Measurements from ENCODE around the gene ARMC9. TPM values are rescaled to one million over a fixed set of nuclear protein-coding genes. Genes with fewer than 3 reads are reported as not detected.
A peak's percentile ranks its signal among the peaks of the same experiment; 100 is the strongest.

ARMC9 gene
- total and polyA plus RNA-seq, 11 donors: 0.95 to 4.7 (median 2.4) TPM

DNA sequence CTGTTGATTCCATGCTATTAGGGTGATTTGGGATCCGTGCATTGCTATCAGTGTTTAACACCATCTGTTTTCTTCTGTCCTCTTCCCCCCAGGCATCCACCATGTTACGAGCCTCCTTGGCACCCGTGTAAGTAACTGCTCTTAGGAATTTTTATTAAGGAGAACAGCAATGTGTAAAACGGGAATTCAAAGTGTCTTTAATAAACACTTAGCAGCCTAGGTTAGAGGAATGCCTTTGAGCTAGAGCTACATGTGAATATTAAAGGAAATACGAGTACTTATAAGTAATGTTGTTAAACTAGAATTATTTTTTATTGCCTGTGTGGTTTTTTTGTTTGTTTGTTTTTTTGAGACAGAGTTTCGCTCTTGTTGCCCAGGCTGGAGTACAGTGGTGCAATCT is 58.1 kb downstream of the ARMC9 start:
- TF ChIP-seq POLR2A (IDR thresholded peaks at IDR 0.05): no peak
- TF ChIP-seq, protein P1, sequence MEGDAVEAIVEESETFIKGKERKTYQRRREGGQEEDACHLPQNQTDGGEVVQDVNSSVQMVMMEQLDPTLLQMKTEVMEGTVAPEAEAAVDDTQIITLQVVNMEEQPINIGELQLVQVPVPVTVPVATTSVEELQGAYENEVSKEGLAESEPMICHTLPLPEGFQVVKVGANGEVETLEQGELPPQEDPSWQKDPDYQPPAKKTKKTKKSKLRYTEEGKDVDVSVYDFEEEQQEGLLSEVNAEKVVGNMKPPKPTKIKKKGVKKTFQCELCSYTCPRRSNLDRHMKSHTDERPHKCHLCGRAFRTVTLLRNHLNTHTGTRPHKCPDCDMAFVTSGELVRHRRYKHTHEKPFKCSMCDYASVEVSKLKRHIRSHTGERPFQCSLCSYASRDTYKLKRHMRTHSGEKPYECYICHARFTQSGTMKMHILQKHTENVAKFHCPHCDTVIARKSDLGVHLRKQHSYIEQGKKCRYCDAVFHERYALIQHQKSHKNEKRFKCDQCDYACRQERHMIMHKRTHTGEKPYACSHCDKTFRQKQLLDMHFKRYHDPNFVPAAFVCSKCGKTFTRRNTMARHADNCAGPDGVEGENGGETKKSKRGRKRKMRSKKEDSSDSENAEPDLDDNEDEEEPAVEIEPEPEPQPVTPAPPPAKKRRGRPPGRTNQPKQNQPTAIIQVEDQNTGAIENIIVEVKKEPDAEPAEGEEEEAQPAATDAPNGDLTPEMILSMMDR (IDR thresholded peaks at IDR 0.05): no peak
- no peaks in the 10 kb centered on the region for H3K9me3 ChIP-seq
- ATAC-seq (no peak), DNase-seq (no peak)
- H3K4me3 ChIP-seq: no peak overlapping the region
- no peaks in the 10 kb centered on the region for H3K4me1 ChIP-seq
- intact Hi-C loops (cut with DNase I): loop anchor here in 1 of 10 donors (2.0 kb wide), 1 partner anchor 64 kb away; no protein-coding TSS in a partner anchor
- H3K27ac ChIP-seq: peak overlapping the region in 1 of 12 donors; percentile 1
- H3K36me3 ChIP-seq: peaks cover 0 to 11% (median 0%) of the 10 kb centered on the region in 9 donors
- WGBS, 4 donors: 86 to 89% (median 88%) methylated on average over 6 of the region's 6 CpGs
- H3K27me3 ChIP-seq: no peaks in the 10 kb centered on the region

DNA sequence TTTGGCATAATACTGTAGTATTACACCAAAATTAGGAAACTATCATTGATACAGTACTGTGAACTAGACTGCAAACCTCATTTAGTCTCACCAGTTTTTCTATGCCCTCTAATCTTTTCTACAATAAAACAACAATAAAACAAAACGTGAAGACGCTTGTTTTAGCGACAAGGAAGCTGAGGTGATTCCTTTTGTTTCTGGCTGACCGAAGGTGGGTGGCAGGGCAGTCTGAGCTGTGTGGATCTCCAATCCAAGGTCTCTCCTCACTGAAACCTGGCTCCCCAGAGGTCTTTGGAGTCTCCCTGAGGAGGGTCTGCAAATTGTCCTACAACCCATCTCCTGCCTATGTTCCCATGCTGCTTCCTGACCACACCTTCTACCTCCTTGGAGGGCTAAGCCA is 59.3 kb downstream of the ARMC9 start:
- intact Hi-C loops (cut with DNase I): loop anchor here in 1 of 10 donors (2.0 kb wide), 1 partner anchor 63 kb away; no protein-coding TSS in a partner anchor
- peaks cover 0 to 19% (median 0%) of the 10 kb centered on the region in 9 donors for H3K36me3 ChIP-seq

DNA sequence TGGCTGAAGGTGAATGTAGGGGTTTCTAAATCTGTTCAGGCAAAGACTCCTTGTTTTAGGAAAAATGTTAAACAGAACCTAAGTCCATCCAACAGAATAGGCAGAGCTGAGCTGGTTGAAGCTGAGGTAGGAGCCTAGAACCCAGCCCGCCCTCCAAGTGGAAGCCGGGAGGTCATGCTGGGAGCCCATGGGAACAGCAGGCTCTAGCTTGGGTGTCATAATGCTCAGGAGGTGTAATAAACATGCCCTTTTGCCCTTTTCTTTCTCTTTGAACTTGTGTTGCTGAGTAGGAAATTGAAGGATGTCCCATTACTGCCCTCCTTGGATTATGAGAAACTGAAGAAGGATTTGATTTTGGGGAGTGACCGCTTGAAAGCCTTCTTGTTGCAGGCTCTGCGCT is 60.3 kb downstream of the ARMC9 start:
- Histone ChIP-seq H3K4me1 (no peaks in the 10 kb centered on the region), H3K9me3 (no peaks in the 10 kb centered on the region), H3K36me3 (peaks cover 0 to 29% (median 0%) of the 10 kb centered on the region in 9 donors), H3K4me3 (no peak overlapping the region), H3K27ac (no peak overlapping the region), H3K27me3 (no peaks in the 10 kb centered on the region)
- intact Hi-C loops (cut with DNase I): no loop called here
- DNase-seq (no peak), ATAC-seq (no peak)
- no peak for TF ChIP-seq POLR2A (IDR thresholded peaks at IDR 0.05)
- TF ChIP-seq, protein P1 (IDR thresholded peaks at IDR 0.05): no peak
- 95 to 99% (median 96%) methylated on average over 4 of the region's 4 CpGs for WGBS, 4 donors

More for the DNA sequence above, 59.3 kb downstream of the ARMC9 start:
- Histone ChIP-seq H3K27me3 (no peaks in the 10 kb centered on the region), H3K27ac (no peak overlapping the region), H3K4me1 (no peaks in the 10 kb centered on the region), H3K9me3 (no peaks in the 10 kb centered on the region), H3K4me3 (no peak overlapping the region)
- TF ChIP-seq POLR2A (IDR thresholded peaks at IDR 0.05): no peak
- 88 to 94% (median 93%) methylated on average over 4 of the region's 4 CpGs for WGBS, 4 donors
- no peak for ATAC-seq
- no peak for DNase-seq

DNA sequence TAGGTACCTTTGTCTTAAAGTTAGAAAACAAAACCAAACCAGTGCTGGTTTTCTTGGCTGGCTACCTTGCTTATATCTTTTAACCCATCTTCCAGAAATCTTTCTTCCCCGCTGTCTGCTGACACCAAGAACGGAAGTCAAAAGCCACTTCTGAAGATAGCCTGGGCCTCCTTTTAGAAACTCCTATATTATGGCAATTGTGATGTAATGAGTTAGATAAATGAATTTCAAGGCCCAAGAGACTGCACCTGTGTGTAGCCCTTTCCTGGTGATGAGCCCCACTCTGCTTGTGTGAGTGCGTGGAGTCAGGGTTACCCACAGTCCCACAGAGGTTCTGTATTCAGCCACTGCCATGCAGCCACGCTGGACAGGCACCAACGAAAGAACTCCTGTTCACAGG is 60.7 kb downstream of the ARMC9 start:
- no peaks in the 10 kb centered on the region for H3K9me3 ChIP-seq
- no peak overlapping the region for H3K27ac ChIP-seq
- intact Hi-C loops (cut with DNase I): no loop called here
- TF ChIP-seq POLR2A (IDR thresholded peaks at IDR 0.05): no peak
- TF ChIP-seq, protein P1 (IDR thresholded peaks at IDR 0.05): no peak
- H3K36me3 ChIP-seq: peaks cover 0 to 29% (median 0%) of the 10 kb centered on the region in 9 donors
- H3K4me1 ChIP-seq: no peaks in the 10 kb centered on the region
- H3K4me3 ChIP-seq: no peak overlapping the region
- no peaks in the 10 kb centered on the region for H3K27me3 ChIP-seq
- WGBS, 4 donors: 94 to 99% (median 98%) methylated on average over 4 to 5 of the region's 5 CpGs
- ATAC-seq: no peak
- no peak for DNase-seq

Measured in heart left ventricle (tissue), 16 donors.